Heart left ventricle (tissue), 13 donors: Measurements from ENCODE around the gene CHST11.

Experiments used
- CTCF ChIP-seq, 12 donors: fragments of 200-600 bp; sonication (generic) in 4 of 12; IDR thresholded peaks; one replicate each; pipeline versions ENCODE4 v1.5.0 to v1.8.0; 2018 to 2022; ENCODE audit warnings: antibody characterized with exemption in 12 of 12, mild to moderate bottlenecking in 5 of 12
- POLR2A ChIP-seq, 2 donors: fragments of 450-650 bp; IDR thresholded peaks; one replicate each; pipeline ENCODE4 v1.6.1; 2017; ENCODE audit warnings: antibody characterized with exemption in 2 of 2, mild to moderate bottlenecking in 2 of 2, moderate library complexity in 2 of 2
- donor health status: ischemic (EF 13 %, LVEDD 7.1; RV severe dilation, severe dysfunction).
- donor health status: DM: no; HTN: yes; CAD: no.
- donor health status: DM: no; HTN: no; CAD: no.
- donor health status: ischemic (EF 25% LVEDD 6.9; RV normal size, moderate dysfunction).
- donor health status: ischemic (EF 25% LVEDD 5.7; RV mildly dilated, moderate dysfunction).
- donor health status: ischemic (EF 35%, LVEDD 5.7; RV mildly dilated, moderate dysfunction).
- donor health status: nonischemic (EF 11% LVEDD 7.7; RV severe dilation, severe dysfunction).
- donor health status: DM: yes; HTN: yes; CAD: no.
- donor health status: PGD.
- donor health status: ischemic (EF 29% LVEDD 5.4; RV normal size, mild dysfunction).
- donor health status: nonischemic (EF 23%, LVEDD 6.1; RV moderate dilation, normal function).

DNA sequence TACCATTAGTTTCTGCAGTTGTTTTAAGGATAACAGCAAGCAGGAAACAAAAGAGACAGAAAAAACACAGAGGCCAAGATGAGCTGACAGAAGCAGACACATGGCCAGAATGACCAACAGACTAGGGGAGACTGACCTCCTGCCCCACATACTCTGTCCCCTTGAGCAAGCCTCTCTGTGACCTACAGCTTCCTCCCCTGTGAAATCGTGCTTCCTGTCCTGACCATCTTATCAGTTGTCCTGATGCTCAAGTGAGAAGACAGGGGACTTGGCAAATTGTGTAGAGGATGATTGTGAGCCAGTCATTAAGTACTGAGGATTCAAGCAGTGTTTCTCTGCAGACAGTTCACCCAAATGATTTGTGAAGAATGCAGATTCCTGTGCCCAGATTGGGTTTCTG lies 272.3 kb downstream of the CHST11 start:
- no peak for TF ChIP-seq CTCF (IDR thresholded peaks at IDR 0.05)
- TF ChIP-seq POLR2A (IDR thresholded peaks at IDR 0.05), result no peak
